Keratinocyte (primary cell): ENCODE measurements around the gene GALNT8. TPM values are rescaled to one million over a fixed set of nuclear protein-coding genes. Genes with fewer than 3 reads are reported as not detected.

ENCODE experiments used
- DNase-seq: peaks from one replicate; pipeline ENCODE4 v3.0.0-alpha.2; 2011; ENCODE audit warnings: low read depth, missing footprints, low spot score
- FAIRE-seq: peaks from 2 replicates; lab custom pipeline; 2011; peaks lifted over from hg19 to GRCh38; lab: Jason Lieb, UNC
- H2AFZ ChIP-seq: 2 replicates; pipeline ENCODE4 v1.6.0; 2012; ENCODE audit warnings: low read length, control low read depth, inconsistent platforms; ENCODE audit not compliant: control insufficient read depth
- H3K27ac ChIP-seq: 2 replicates; pipeline ENCODE4 v1.5.1; 2011; ENCODE audit warnings: low read length; ENCODE audit not compliant: control insufficient read depth, insufficient read depth
- H3K27me3 ChIP-seq: 3 replicates; pipeline ENCODE4 v1.6.0; 2011; ENCODE audit warnings: low read length; ENCODE audit not compliant: control insufficient read depth, insufficient read depth; ENCODE audit errors: extremely low read depth
- H3K36me3 ChIP-seq, 2 experiments: 2 replicates in 1 of 2; 3 replicates in 1 of 2; pipeline ENCODE4 v1.5.1; 2011; ENCODE audit warnings: low read length in 2 of 2, mild to moderate bottlenecking in 1 of 2; ENCODE audit not compliant: control insufficient read depth in 2 of 2, insufficient read depth in 2 of 2; ENCODE audit errors: extremely low read depth in 1 of 2
- H3K4me1 ChIP-seq: 3 replicates; pipeline ENCODE4 v1.5.1; 2011; ENCODE audit warnings: low read length; ENCODE audit not compliant: control insufficient read depth, insufficient read depth; ENCODE audit errors: extremely low read depth
- H3K4me2 ChIP-seq: 3 replicates; pipeline ENCODE4 v1.6.0; 2011; ENCODE audit warnings: low read depth, low read length; ENCODE audit not compliant: control insufficient read depth, insufficient read depth; ENCODE audit errors: extremely low read depth
- H3K4me3 ChIP-seq, 3 experiments: fragments of 200-600 bp in 1 of 3; sonication (generic) in 1 of 3; 2 replicates in 2 of 3; 3 replicates in 1 of 3; pipeline ENCODE4 v1.5.1; 2011 to 2016; ENCODE audit warnings: low read length in 3 of 3, mild to moderate bottlenecking in 3 of 3, control low read depth in 2 of 3, inconsistent platforms in 1 of 3, low read depth in 1 of 3, mixed read lengths in 1 of 3, mixed run types in 1 of 3, moderate library complexity in 1 of 3; ENCODE audit not compliant: control insufficient read depth in 2 of 3, insufficient read depth in 2 of 3; ENCODE audit errors: extremely low read depth in 1 of 3
- H3K79me2 ChIP-seq: 2 replicates; pipeline ENCODE4 v1.6.0; 2012; ENCODE audit warnings: low read length; ENCODE audit not compliant: control insufficient read depth, insufficient read depth
- H3K9ac ChIP-seq: 3 replicates; pipeline ENCODE4 v1.6.0; 2011; ENCODE audit warnings: low read length; ENCODE audit not compliant: control insufficient read depth, insufficient read depth; ENCODE audit errors: extremely low read depth
- H3K9me1 ChIP-seq: 3 replicates; pipeline ENCODE4 v1.6.0; 2011; ENCODE audit warnings: low read length; ENCODE audit not compliant: control insufficient read depth, insufficient read depth; ENCODE audit errors: extremely low read depth
- H3K9me3 ChIP-seq: 2 replicates; pipeline ENCODE4 v1.5.1; 2012; ENCODE audit warnings: low read depth, low read length; ENCODE audit not compliant: control insufficient read depth
- H4K20me1 ChIP-seq: 3 replicates; pipeline ENCODE4 v1.6.0; 2011; ENCODE audit warnings: low read length; ENCODE audit not compliant: control insufficient read depth, insufficient read depth; ENCODE audit errors: extremely low read depth
- CTCF ChIP-seq, 3 experiments: IDR thresholded peaks in 1 of 3; conservative IDR thresholded peaks in 1 of 3; optimal IDR thresholded peaks in 1 of 3; 2 replicates in 2 of 3; 3 replicates in 1 of 3; pipeline versions ENCODE3 to v1.5.1; 2011; ENCODE audit warnings: low read length in 3 of 3, mild to moderate bottlenecking in 3 of 3, moderate library complexity in 2 of 3, control low read depth in 1 of 3, inconsistent platforms in 1 of 3; ENCODE audit not compliant: insufficient read depth in 2 of 3; ENCODE audit errors: extremely low read depth in 1 of 3
- EZH2 ChIP-seq: IDR thresholded peaks from one replicate; pipeline ENCODE4 v1.6.1; 2012; ENCODE audit warnings: inconsistent platforms, mild to moderate bottlenecking, low read length, moderate library complexity
- dilution Hi-C: fragments of 300-500 bp; cut with MboI; formaldehyde crosslinking; loops from one replicate; pipeline ENCODE4 v1.7.0; 2020; ENCODE audit warnings: low sequenced_read_pairs; ENCODE audit not compliant: extremely low pct_ligation_motif_present
- polyA plus RNA-seq, 5 experiments: library from polyadenylated mRNA; depleted of rRNA in 3 of 5; stranded (reverse) in 3 of 5; stranded (forward) in 1 of 5; unstranded in 1 of 5; fragments of >200 nt; gene quantifications; 1 replicate in 1 of 5; 2 replicates in 3 of 5; 3 replicates in 1 of 5; pipeline versions ENCODE4 v1.2.1 to v1.2.3, GENCODE V29; 2011 to 2012; ENCODE audit warnings: missing spikeins in 2 of 5, low read depth in 1 of 5, low replicate concordance in 1 of 5

GALNT8 gene
- polyA plus RNA-seq, 1 donor (not counting 4 experiments of a cell fraction or from before 2014, with no cell fraction given) = 0.10 TPM

- Histone ChIP-seq H3K4me1 (no peaks in the 10 kb centered on the region), H3K36me3 (no peaks in the 10 kb centered on the region), H3K9me3 (no peaks in the 10 kb centered on the region), H3K9ac (no peak overlapping the region), H3K27me3 (no peaks in the 10 kb centered on the region), H3K79me2 (no peaks in the 10 kb centered on the region), H3K9me1 (no peaks in the 10 kb centered on the region), H2AFZ (no peak overlapping the region), H4K20me1 (no peaks in the 10 kb centered on the region), H3K27ac (no peak overlapping the region), H3K4me3 (no peak overlapping the region), H3K4me2 (no peak overlapping the region)
- no peak for FAIRE-seq
- dilution Hi-C loops = no loop called here
- TF ChIP-seq EZH2 (no peak), CTCF (optimal IDR thresholded peaks at IDR 0.05 in 1 of 3, IDR thresholded peaks at IDR 0.05 in 1 of 3, conservative IDR thresholded peaks at IDR 0.05 in 1 of 3; ENCODE audit: extremely low read depth in 1 of 3, insufficient read depth in 2 of 3, low read length in 3 of 3) (no peak)
- no peak for DNase-seq
These were observed 10.1 kb upstream of the GALNT8 start for GRCh38 chr12:4710113-4710512.

DNA sequence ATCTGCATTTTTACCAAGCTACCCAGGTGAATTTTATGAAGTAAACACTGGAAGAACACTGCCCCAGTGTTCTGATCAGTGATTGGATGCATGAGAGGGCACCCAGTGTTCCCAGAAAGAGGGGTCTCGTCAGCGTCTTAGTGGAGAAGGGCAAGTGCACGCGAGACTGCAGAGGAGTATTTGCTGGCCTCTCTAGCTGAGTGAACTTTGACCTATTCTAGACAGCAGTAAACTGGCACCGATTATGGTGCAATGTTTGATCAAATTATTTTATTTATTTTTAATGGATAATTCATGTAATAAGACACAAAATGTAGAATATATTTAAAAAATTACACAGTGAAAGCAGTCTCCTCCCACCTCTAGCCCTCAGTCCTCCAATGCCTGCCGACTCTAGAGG, 5.3 kb upstream of the GALNT8 start:
- no peak for FAIRE-seq
- H3K27ac ChIP-seq = no peak overlapping the region
- peaks cover 2% of the 10 kb centered on the region for H3K27me3 ChIP-seq

More for the DNA sequence above, 5.3 kb upstream of the GALNT8 start:
- Histone ChIP-seq H3K4me3 (no peak overlapping the region), H3K36me3 (no peaks in the 10 kb centered on the region), H3K4me2 (no peak overlapping the region), H4K20me1 (no peaks in the 10 kb centered on the region), H3K79me2 (no peaks in the 10 kb centered on the region), H3K9me1 (no peaks in the 10 kb centered on the region), H3K9ac (no peak overlapping the region), H3K9me3 (no peaks in the 10 kb centered on the region), H3K4me1 (no peaks in the 10 kb centered on the region), H2AFZ (no peak overlapping the region)
- dilution Hi-C loops = no loop called here
- TF ChIP-seq CTCF (optimal IDR thresholded peaks at IDR 0.05 in 1 of 3, IDR thresholded peaks at IDR 0.05 in 1 of 3, conservative IDR thresholded peaks at IDR 0.05 in 1 of 3; ENCODE audit: extremely low read depth in 1 of 3, insufficient read depth in 2 of 3, low read length in 3 of 3) (no peak), EZH2 (no peak)
- no peak for DNase-seq
